Left lobe of liver (tissue), 2 donors: ENCODE data around the gene HSD3B1. TPM values are rescaled to one million over a fixed set of nuclear protein-coding genes. Genes with fewer than 3 reads are reported as not detected.

Source experiments
- ATAC-seq: fragments of 200-7000 bp; cut with Tn5 transposase; one replicate; pipeline ENCODE4 v1.9.1; 2020; ENCODE audit warnings: mild to moderate bottlenecking, moderate library complexity
- DNase-seq: peaks from one replicate; pipeline ENCODE4 v3.0.0-alpha.2; 2020; ENCODE audit warnings: low spot score
- total RNA-seq: library from RNA; stranded (reverse); gene quantifications from one replicate; pipeline ENCODE4 v1.2.1, GENCODE V29; 2021
- donor health status: DM: no; HTN: no; CAD: no; lungs with moderate emphysema.
- donor health status: DM: no; HTN: yes; CAD: no.

Gene HSD3B1
- not detected for total RNA-seq

- no peak for DNase-seq
- no peak for ATAC-seq
Measured at GRCh38 chr1:119506941-119507340, at the start of gene HSD3B1. TSS of gene HSD3B1 (plus strand) at chr1:119507210. CDS start at chr1:119507477, 267 bp downstream.

GRCh38 chr1:119462964-119463363 is 44.0 kb upstream of the HSD3B1 start:
- no peak for ATAC-seq
- no peak for DNase-seq

GRCh38 chr1:119463569-119463968 is 43.4 kb upstream of the HSD3B1 start:
- no peak for DNase-seq
- ATAC-seq = no peak

GRCh38 chr1:119466445-119466844 is 40.6 kb upstream of the HSD3B1 start:
- no peak for DNase-seq
- ATAC-seq = peak; percentile 51

GRCh38 chr1:119467219-119467618 is 39.8 kb upstream of the HSD3B1 start:
- DNase-seq (no peak), ATAC-seq (peak; percentile 21)

GRCh38 chr1:119467857-119468668 is 38.9 kb upstream of the HSD3B1 start:
- DNase-seq (peak; percentile 81), ATAC-seq (peak; percentile 88)

GRCh38 chr1:119469741-119470140 is 37.3 kb upstream of the HSD3B1 start:
- ATAC-seq = no peak
- no peak for DNase-seq

GRCh38 chr1:119470377-119470776 is 36.6 kb upstream of the HSD3B1 start:
- no peak for ATAC-seq
- DNase-seq = no peak

- ATAC-seq = no peak
- no peak for DNase-seq
Measured at GRCh38 chr1:119470958-119471357, 36.1 kb upstream of the HSD3B1 start.

GRCh38 chr1:119471566-119471965 is 35.4 kb upstream of the HSD3B1 start:
- ATAC-seq (no peak), DNase-seq (no peak)

- DNase-seq (no peak), ATAC-seq (no peak)
Measured at GRCh38 chr1:119472080-119472818, 34.8 kb upstream of the HSD3B1 start.

- DNase-seq (no peak), ATAC-seq (no peak)
Measured at GRCh38 chr1:119472819-119473175, 34.2 kb upstream of the HSD3B1 start.

- ATAC-seq (peak; percentile 94), DNase-seq (peak; percentile 76)
Measured at GRCh38 chr1:119475866-119476439, 31.1 kb upstream of the HSD3B1 start.

GRCh38 chr1:119477710-119478109 is 29.3 kb upstream of the HSD3B1 start:
- ATAC-seq = peak; percentile 86
- peak; percentile 67 for DNase-seq

- ATAC-seq (no peak), DNase-seq (no peak)
Measured at GRCh38 chr1:119480175-119480574, 26.8 kb upstream of the HSD3B1 start.

GRCh38 chr1:119481951-119482350 is 25.1 kb upstream of the HSD3B1 start:
- DNase-seq (no peak), ATAC-seq (no peak)

- DNase-seq (no peak), ATAC-seq (no peak)
Measured at GRCh38 chr1:119482517-119483425, 24.2 kb upstream of the HSD3B1 start.

GRCh38 chr1:119483441-119484200 is 23.4 kb upstream of the HSD3B1 start:
- no peak for DNase-seq
- no peak for ATAC-seq

GRCh38 chr1:119485201-119485600 is 21.8 kb upstream of the HSD3B1 start:
- no peak for ATAC-seq

GRCh38 chr1:119488216-119488615 is 18.8 kb upstream of the HSD3B1 start:
- DNase-seq = no peak
- ATAC-seq = peak; percentile 69

More at GRCh38 chr1:119485201-119485600, 21.8 kb upstream of the HSD3B1 start:
- no peak for DNase-seq
